Measurements from ENCODE around the gene AKIRIN2. TPM values are rescaled to one million over a fixed set of nuclear protein-coding genes. Genes with fewer than 3 reads are reported as not detected.
A peak's percentile ranks its signal among the peaks of the same experiment; 100 is the strongest.

Gene AKIRIN2
- total RNA-seq, 2 experiments from 2014 or later = 47.5 to 48.7 TPM

GRCh38 chr6:87660226-87660911 lies 41.7 kb downstream of the AKIRIN2 start:
- DNase-seq = no peak
- no peak overlapping the region for H3K27ac Mint-ChIP-seq
- no peaks in the 10 kb centered on the region for H3K27me3 Mint-ChIP-seq
- no peak overlapping the region for H3K4me3 Mint-ChIP-seq
- peaks cover 25% of the 10 kb centered on the region for H3K36me3 Mint-ChIP-seq
- peaks cover 5% of the 10 kb centered on the region for H3K4me1 Mint-ChIP-seq
- no peaks in the 10 kb centered on the region for H3K9me3 Mint-ChIP-seq

- Mint-ChIP-seq H3K9me3 (no peaks in the 10 kb centered on the region), H3K27me3 (no peaks in the 10 kb centered on the region), H3K27ac (no peak overlapping the region), H3K4me3 (no peak overlapping the region), H3K4me1 (peaks cover 7% of the 10 kb centered on the region), H3K36me3 (peaks cover 38% of the 10 kb centered on the region)
- no peak for DNase-seq
Observed at GRCh38 chr6:87658516-87658915, 43.5 kb downstream of the AKIRIN2 start.

- no peak for DNase-seq
- Mint-ChIP-seq H3K4me3 (no peak overlapping the region), H3K36me3 (peaks cover 48% of the 10 kb centered on the region)
Observed at GRCh38 chr6:87656857-87657256, 45.2 kb downstream of the AKIRIN2 start.

GRCh38 chr6:87655824-87656223 lies 46.2 kb downstream of the AKIRIN2 start:
- H3K36me3 Mint-ChIP-seq = peaks cover 48% of the 10 kb centered on the region
- no peak overlapping the region for H3K27ac Mint-ChIP-seq
- no peaks in the 10 kb centered on the region for H3K27me3 Mint-ChIP-seq
- DNase-seq = no peak
- H3K4me1 Mint-ChIP-seq = peaks cover 15% of the 10 kb centered on the region
- H3K4me3 Mint-ChIP-seq = no peak overlapping the region
- no peaks in the 10 kb centered on the region for H3K9me3 Mint-ChIP-seq

More at GRCh38 chr6:87656857-87657256, 45.2 kb downstream of the AKIRIN2 start:
- Mint-ChIP-seq H3K4me1 (peaks cover 15% of the 10 kb centered on the region), H3K27ac (no peak overlapping the region), H3K27me3 (no peaks in the 10 kb centered on the region), H3K9me3 (no peaks in the 10 kb centered on the region)

- Mint-ChIP-seq H3K27ac (no peak overlapping the region), H3K4me3 (no peak overlapping the region), H3K4me1 (peaks cover 15% of the 10 kb centered on the region), H3K36me3 (peaks cover 46% of the 10 kb centered on the region), H3K9me3 (no peaks in the 10 kb centered on the region), H3K27me3 (no peaks in the 10 kb centered on the region)
- no peak for DNase-seq
Observed at GRCh38 chr6:87654875-87655454, 47.1 kb downstream of the AKIRIN2 start.

GRCh38 chr6:87654122-87654521 lies 47.9 kb downstream of the AKIRIN2 start:
- no peaks in the 10 kb centered on the region for H3K27me3 Mint-ChIP-seq
- H3K4me3 Mint-ChIP-seq = no peak overlapping the region
- H3K36me3 Mint-ChIP-seq = peaks cover 42% of the 10 kb centered on the region
- DNase-seq = no peak
- H3K27ac Mint-ChIP-seq = no peak overlapping the region
- no peaks in the 10 kb centered on the region for H3K9me3 Mint-ChIP-seq
- H3K4me1 Mint-ChIP-seq = peaks cover 15% of the 10 kb centered on the region

GRCh38 chr6:87653074-87653962 lies 48.7 kb downstream of the AKIRIN2 start:
- H3K9me3 Mint-ChIP-seq = no peaks in the 10 kb centered on the region
- peaks cover 15% of the 10 kb centered on the region for H3K4me1 Mint-ChIP-seq
- peaks cover 38% of the 10 kb centered on the region for H3K36me3 Mint-ChIP-seq
- peak overlapping the region; percentile 25 for H3K27ac Mint-ChIP-seq
- no peaks in the 10 kb centered on the region for H3K27me3 Mint-ChIP-seq
- no peak for DNase-seq
- no peak overlapping the region for H3K4me3 Mint-ChIP-seq

GRCh38 chr6:87645080-87645479 lies 57.0 kb downstream of the AKIRIN2 start:
- H3K4me3 Mint-ChIP-seq = peak overlapping the region; percentile 25
- peaks cover 7% of the 10 kb centered on the region for H3K4me1 Mint-ChIP-seq
- H3K9me3 Mint-ChIP-seq = no peaks in the 10 kb centered on the region
- H3K36me3 Mint-ChIP-seq = peaks cover 7% of the 10 kb centered on the region
- H3K27ac Mint-ChIP-seq = no peak overlapping the region
- DNase-seq = no peak
- no peaks in the 10 kb centered on the region for H3K27me3 Mint-ChIP-seq

- Mint-ChIP-seq H3K27me3 (no peaks in the 10 kb centered on the region), H3K9me3 (no peaks in the 10 kb centered on the region), H3K27ac (no peak overlapping the region), H3K4me3 (no peak overlapping the region), H3K36me3 (peaks cover 11% of the 10 kb centered on the region), H3K4me1 (peaks cover 7% of the 10 kb centered on the region)
- DNase-seq = no peak
Observed at GRCh38 chr6:87641065-87641692, 60.9 kb downstream of the AKIRIN2 start.

- Mint-ChIP-seq H3K36me3 (peaks cover 19% of the 10 kb centered on the region), H3K4me1 (no peaks in the 10 kb centered on the region), H3K27ac (no peak overlapping the region), H3K27me3 (no peaks in the 10 kb centered on the region), H3K4me3 (no peak overlapping the region), H3K9me3 (no peaks in the 10 kb centered on the region)
- DNase-seq = no peak
Observed at GRCh38 chr6:87639373-87639772, 62.7 kb downstream of the AKIRIN2 start.

- Mint-ChIP-seq H3K4me3 (no peak overlapping the region), H3K4me1 (peaks cover 3% of the 10 kb centered on the region), H3K9me3 (no peaks in the 10 kb centered on the region), H3K27ac (no peak overlapping the region), H3K36me3 (peaks cover 22% of the 10 kb centered on the region), H3K27me3 (no peaks in the 10 kb centered on the region)
- no peak for DNase-seq
Observed at GRCh38 chr6:87637106-87637505, 64.9 kb downstream of the AKIRIN2 start.

GRCh38 chr6:87636315-87636714 lies 65.7 kb downstream of the AKIRIN2 start:
- no peak overlapping the region for H3K4me3 Mint-ChIP-seq
- H3K27ac Mint-ChIP-seq = no peak overlapping the region
- peaks cover 3% of the 10 kb centered on the region for H3K4me1 Mint-ChIP-seq
- peaks cover 22% of the 10 kb centered on the region for H3K36me3 Mint-ChIP-seq
- no peaks in the 10 kb centered on the region for H3K27me3 Mint-ChIP-seq
- no peaks in the 10 kb centered on the region for H3K9me3 Mint-ChIP-seq
- DNase-seq = no peak

GRCh38 chr6:87633851-87634250 lies 68.2 kb downstream of the AKIRIN2 start:
- no peak overlapping the region for H3K4me3 Mint-ChIP-seq
- no peaks in the 10 kb centered on the region for H3K9me3 Mint-ChIP-seq
- peaks cover 3% of the 10 kb centered on the region for H3K4me1 Mint-ChIP-seq
- no peak for DNase-seq
- H3K27me3 Mint-ChIP-seq = no peaks in the 10 kb centered on the region
- no peak overlapping the region for H3K27ac Mint-ChIP-seq
- H3K36me3 Mint-ChIP-seq = peaks cover 27% of the 10 kb centered on the region

- Mint-ChIP-seq H3K4me1 (peaks cover 3% of the 10 kb centered on the region), H3K27ac (no peak overlapping the region), H3K27me3 (no peaks in the 10 kb centered on the region), H3K9me3 (no peaks in the 10 kb centered on the region), H3K4me3 (no peak overlapping the region), H3K36me3 (peaks cover 25% of the 10 kb centered on the region)
- no peak for DNase-seq
Observed at GRCh38 chr6:87630746-87631145, 71.3 kb downstream of the AKIRIN2 start.

- Mint-ChIP-seq H3K4me3 (no peak overlapping the region), H3K27me3 (no peaks in the 10 kb centered on the region), H3K27ac (no peak overlapping the region), H3K36me3 (peaks cover 33% of the 10 kb centered on the region), H3K4me1 (peaks cover 3% of the 10 kb centered on the region), H3K9me3 (no peaks in the 10 kb centered on the region)
- no peak for DNase-seq
Observed at GRCh38 chr6:87628881-87629280, 73.2 kb downstream of the AKIRIN2 start.

Measured in activated naive CD8-positive, alpha-beta T cell treated with anti-CD3 and anti-CD28 coated beads for 36 hours (primary cell).